ENCODE measurements around the gene IRF9.

IRF9 gene

DNA sequence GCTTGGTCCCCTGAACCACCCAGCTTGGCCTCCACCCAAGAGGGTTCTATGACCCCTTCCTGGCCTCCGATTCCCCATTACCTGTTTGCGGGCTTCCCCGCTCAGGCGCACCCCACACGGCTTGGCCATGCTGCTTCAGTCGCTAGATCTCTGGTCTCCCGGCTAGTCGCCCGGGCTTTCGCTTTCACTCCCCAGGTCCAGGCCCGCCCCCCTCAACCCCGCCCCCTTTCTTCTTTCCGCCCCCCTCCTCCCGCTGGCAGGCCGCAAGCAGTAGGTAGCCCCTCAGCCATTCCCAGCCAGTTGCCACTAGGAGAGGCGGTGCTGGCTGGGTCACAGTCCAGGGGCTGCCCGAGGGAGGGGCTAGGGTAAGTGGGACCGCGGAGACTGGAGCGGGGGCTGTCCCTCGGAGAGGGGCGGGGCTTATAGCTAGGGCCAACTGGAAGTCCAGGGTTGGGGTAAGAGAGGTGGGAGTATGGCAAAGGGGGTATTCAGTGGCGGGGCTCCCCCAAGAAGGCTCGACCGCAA, 14.6 kb upstream of the IRF9 start, which contains the start of gene PSME2:
Gene PSME2 (minus strand): TSS at position 158 of the 525 bp plus-strand sequence. CDS start 29 bp downstream, at position 129.
- TF ChIP-seq NFIC (IDR thresholded peaks at IDR 0.05) (no peak), TEAD4 (IDR thresholded peaks at IDR 0.05) (0 out of 2 replicates have a peak, but pooled peaks have one; percentile 4), YY1 (IDR thresholded peaks at IDR 0.05; ENCODE audit: low read depth) (no peak), EP300 (IDR thresholded peaks at IDR 0.05; ENCODE audit: borderline replicate concordance) (no peak), TAF1 (IDR thresholded peaks at IDR 0.05; ENCODE audit: low read depth) (peak; percentile 33; the same call in 1 of the 2 replicates), USF1 (IDR thresholded peaks at IDR 0.05) (no peak), FOXM1 (IDR thresholded peaks at IDR 0.05; ENCODE audit: borderline replicate concordance, low read depth) (no peak), CEBPB (IDR thresholded peaks at IDR 0.05) (no peak), ZBTB7A (IDR thresholded peaks at IDR 0.05; ENCODE audit: low read depth) (no peak), CREB1 (IDR thresholded peaks at IDR 0.05; ENCODE audit: low read depth) (no peak)
- TF ChIP-seq, protein P1, sequence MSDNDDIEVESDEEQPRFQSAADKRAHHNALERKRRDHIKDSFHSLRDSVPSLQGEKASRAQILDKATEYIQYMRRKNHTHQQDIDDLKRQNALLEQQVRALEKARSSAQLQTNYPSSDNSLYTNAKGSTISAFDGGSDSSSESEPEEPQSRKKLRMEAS (IDR thresholded peaks at IDR 0.05), result no peak; the same call in 1 of the 2 replicates

DNA sequence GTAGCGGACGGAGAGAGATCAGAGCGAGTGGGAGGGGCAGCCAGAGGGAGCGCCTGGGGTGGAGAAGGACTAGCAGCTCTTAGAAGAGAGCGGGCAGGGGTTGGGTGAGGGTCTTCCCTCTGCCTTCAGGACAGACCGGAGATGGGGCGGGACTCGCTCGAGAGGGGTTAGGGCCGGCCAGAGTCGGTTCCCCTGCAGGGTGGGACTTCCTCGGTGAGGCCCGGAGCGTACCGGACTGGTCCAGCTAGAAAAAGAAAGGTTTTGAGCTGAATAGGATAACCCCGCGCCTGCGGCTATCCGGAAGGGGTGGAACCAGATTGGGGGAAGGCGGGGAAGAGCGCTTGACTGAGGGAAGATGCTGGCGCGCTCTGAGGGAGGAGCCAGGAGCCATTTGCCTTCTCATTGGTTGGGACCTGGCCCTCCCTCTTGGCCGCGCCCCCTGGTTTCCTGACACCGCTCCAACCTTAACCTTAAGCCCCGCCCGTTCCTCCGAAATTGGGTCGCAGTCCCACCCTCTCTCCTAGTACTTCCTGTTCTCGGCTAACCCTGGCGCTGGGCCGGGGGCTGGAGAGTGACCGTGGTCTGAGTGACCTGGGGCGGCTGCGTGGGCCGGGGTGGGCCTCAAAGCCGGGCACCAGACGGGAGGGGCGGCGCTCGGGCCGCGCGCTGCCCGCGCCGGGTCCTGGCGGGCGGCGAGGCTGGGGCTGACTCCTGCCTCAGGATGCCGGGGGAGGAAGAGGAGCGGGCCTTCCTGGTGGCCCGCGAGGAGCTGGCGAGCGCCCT, 13.9 kb upstream of the IRF9 start, which contains the start of gene RNF31:
Gene RNF31 (plus strand): TSS at position 521 of the 783 bp plus-strand sequence. CDS start 201 bp downstream, at position 722.
- TF ChIP-seq TAF1 (IDR thresholded peaks at IDR 0.05; ENCODE audit: low read depth), result peak; percentile 38
- TF ChIP-seq TEAD4 (IDR thresholded peaks at IDR 0.05), result no peak

- TF ChIP-seq CEBPB (IDR thresholded peaks at IDR 0.05) (no peak), CREB1 (IDR thresholded peaks at IDR 0.05; ENCODE audit: low read depth) (no peak), FOXM1 (IDR thresholded peaks at IDR 0.05; ENCODE audit: borderline replicate concordance, low read depth) (no peak), TAF1 (IDR thresholded peaks at IDR 0.05; ENCODE audit: low read depth) (no peak), TEAD4 (IDR thresholded peaks at IDR 0.05) (no peak), EGR1 (IDR thresholded peaks at IDR 0.05) (no peak), RAD21 (IDR thresholded peaks at IDR 0.05; ENCODE audit: low read depth) (no peak), NFIC (IDR thresholded peaks at IDR 0.05) (no peak), ZBTB7A (IDR thresholded peaks at IDR 0.05; ENCODE audit: low read depth) (no peak), EP300 (IDR thresholded peaks at IDR 0.05; ENCODE audit: borderline replicate concordance) (no peak), TCF12 (IDR thresholded peaks at IDR 0.05; ENCODE audit: low read depth) (no peak), USF1 (IDR thresholded peaks at IDR 0.05) (no peak), YY1 (IDR thresholded peaks at IDR 0.05; ENCODE audit: low read depth) (no peak)
- TF ChIP-seq, protein P2, sequence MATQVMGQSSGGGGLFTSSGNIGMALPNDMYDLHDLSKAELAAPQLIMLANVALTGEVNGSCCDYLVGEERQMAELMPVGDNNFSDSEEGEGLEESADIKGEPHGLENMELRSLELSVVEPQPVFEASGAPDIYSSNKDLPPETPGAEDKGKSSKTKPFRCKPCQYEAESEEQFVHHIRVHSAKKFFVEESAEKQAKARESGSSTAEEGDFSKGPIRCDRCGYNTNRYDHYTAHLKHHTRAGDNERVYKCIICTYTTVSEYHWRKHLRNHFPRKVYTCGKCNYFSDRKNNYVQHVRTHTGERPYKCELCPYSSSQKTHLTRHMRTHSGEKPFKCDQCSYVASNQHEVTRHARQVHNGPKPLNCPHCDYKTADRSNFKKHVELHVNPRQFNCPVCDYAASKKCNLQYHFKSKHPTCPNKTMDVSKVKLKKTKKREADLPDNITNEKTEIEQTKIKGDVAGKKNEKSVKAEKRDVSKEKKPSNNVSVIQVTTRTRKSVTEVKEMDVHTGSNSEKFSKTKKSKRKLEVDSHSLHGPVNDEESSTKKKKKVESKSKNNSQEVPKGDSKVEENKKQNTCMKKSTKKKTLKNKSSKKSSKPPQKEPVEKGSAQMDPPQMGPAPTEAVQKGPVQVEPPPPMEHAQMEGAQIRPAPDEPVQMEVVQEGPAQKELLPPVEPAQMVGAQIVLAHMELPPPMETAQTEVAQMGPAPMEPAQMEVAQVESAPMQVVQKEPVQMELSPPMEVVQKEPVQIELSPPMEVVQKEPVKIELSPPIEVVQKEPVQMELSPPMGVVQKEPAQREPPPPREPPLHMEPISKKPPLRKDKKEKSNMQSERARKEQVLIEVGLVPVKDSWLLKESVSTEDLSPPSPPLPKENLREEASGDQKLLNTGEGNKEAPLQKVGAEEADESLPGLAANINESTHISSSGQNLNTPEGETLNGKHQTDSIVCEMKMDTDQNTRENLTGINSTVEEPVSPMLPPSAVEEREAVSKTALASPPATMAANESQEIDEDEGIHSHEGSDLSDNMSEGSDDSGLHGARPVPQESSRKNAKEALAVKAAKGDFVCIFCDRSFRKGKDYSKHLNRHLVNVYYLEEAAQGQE (IDR thresholded peaks at IDR 0.05; ENCODE audit: low read depth), result no peak
- TF ChIP-seq, protein P1 (IDR thresholded peaks at IDR 0.05), result no peak
These were observed 13.2 kb upstream of the IRF9 start for GRCh38 chr14:24147761-24148428.

GRCh38 chr14:24149302-24149969, 11.6 kb upstream of the IRF9 start:
- TF ChIP-seq ZBTB7A (IDR thresholded peaks at IDR 0.05; ENCODE audit: low read depth), result no peak
- TF ChIP-seq, protein P1 (IDR thresholded peaks at IDR 0.05), result no peak

DNA sequence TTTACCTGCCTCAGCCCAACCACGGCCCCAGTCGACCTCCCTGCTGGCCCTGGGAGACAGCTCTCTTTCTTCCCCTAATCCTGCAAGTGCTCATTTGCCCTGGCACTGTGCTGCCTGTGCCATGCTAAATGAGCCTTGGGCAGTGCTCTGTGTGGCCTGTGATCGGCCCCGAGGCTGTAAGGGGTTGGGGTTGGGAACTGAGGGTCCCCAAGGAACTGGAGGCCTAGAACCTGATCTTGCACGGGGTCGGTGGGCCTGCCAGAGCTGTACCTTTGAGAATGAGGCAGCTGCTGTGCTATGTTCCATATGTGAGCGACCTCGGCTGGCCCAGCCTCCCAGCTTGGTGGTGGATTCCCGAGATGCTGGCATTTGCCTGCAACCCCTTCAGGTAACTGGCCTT, 11.0 kb upstream of the IRF9 start:
- TF ChIP-seq RAD21 (IDR thresholded peaks at IDR 0.05; ENCODE audit: low read depth), result no peak
- no peak for TF ChIP-seq CEBPB (IDR thresholded peaks at IDR 0.05)
- TF ChIP-seq CREB1 (IDR thresholded peaks at IDR 0.05; ENCODE audit: low read depth), result no peak
- TF ChIP-seq, protein P2 (IDR thresholded peaks at IDR 0.05; ENCODE audit: low read depth), result no peak
- TF ChIP-seq USF1 (IDR thresholded peaks at IDR 0.05), result no peak
- TF ChIP-seq TCF12 (IDR thresholded peaks at IDR 0.05; ENCODE audit: low read depth), result no peak
